H9 (cell line): ENCODE results near the gene GRK3. TPM values are rescaled to one million over a fixed set of nuclear protein-coding genes. Genes with fewer than 3 reads are reported as not detected.

Experiments used
- DNase-seq: peaks from one replicate; pipeline ENCODE4 v3.0.0-alpha.2; 2017
- H2AFZ ChIP-seq: one replicate; pipeline ENCODE4 v1.6.1; 2013; ENCODE audit warnings: mild to moderate bottlenecking, low read length, control low read depth, moderate library complexity
- H2AK5ac ChIP-seq: 2 replicates; pipeline ENCODE4 v1.6.1; 2013; ENCODE audit warnings: low read length, control low read depth, mixed read lengths; ENCODE audit not compliant: insufficient read length
- H2BK120ac ChIP-seq: one replicate; pipeline ENCODE4 v1.6.1; 2013; ENCODE audit warnings: low read depth, mild to moderate bottlenecking, low read length, control low read depth, inconsistent platforms; ENCODE audit not compliant: poor library complexity, severe bottlenecking
- H2BK12ac ChIP-seq: 2 replicates; pipeline ENCODE4 v1.6.1; 2013; ENCODE audit warnings: low read length, control low read depth, mixed read lengths, low read depth; ENCODE audit not compliant: insufficient read length
- H2BK15ac ChIP-seq: 2 replicates; pipeline ENCODE4 v1.6.1; 2013; ENCODE audit warnings: low read depth, low read length, control low read depth
- H2BK20ac ChIP-seq: one replicate; pipeline ENCODE4 v1.6.1; 2013; ENCODE audit warnings: low read depth, mild to moderate bottlenecking, low read length, control low read depth, inconsistent platforms; ENCODE audit not compliant: poor library complexity, severe bottlenecking
- H2BK5ac ChIP-seq: 2 replicates; pipeline ENCODE4 v1.6.1; 2013; ENCODE audit warnings: low read length, control low read depth, mixed read lengths; ENCODE audit not compliant: insufficient read length
- H3K14ac ChIP-seq: 2 replicates; pipeline ENCODE4 v1.6.1; 2013; ENCODE audit warnings: low read length, control low read depth; ENCODE audit not compliant: insufficient read depth
- H3K18ac ChIP-seq: 2 replicates; pipeline ENCODE4 v1.6.1; 2013; ENCODE audit warnings: low read depth, mild to moderate bottlenecking, mixed read lengths, low read length, control low read depth; ENCODE audit not compliant: insufficient read length
- H3K23ac ChIP-seq: 2 replicates; pipeline ENCODE4 v1.6.1; 2013; ENCODE audit warnings: low read length, control low read depth, mixed read lengths, low read depth; ENCODE audit not compliant: insufficient read length
- H3K23me2 ChIP-seq: 2 replicates; pipeline ENCODE4 v1.6.1; 2013; ENCODE audit warnings: low read depth, mild to moderate bottlenecking, mixed read lengths, low read length, control low read depth; ENCODE audit not compliant: insufficient read length, poor library complexity, severe bottlenecking
- H3K27ac ChIP-seq: 2 replicates; pipeline ENCODE4 v1.5.1; 2013; ENCODE audit warnings: low read length, control low read depth, mixed read lengths, low read depth; ENCODE audit not compliant: insufficient read length
- H3K27me3 ChIP-seq: 2 replicates; pipeline ENCODE4 v1.6.1; 2013; ENCODE audit warnings: low read length, control low read depth, inconsistent platforms; ENCODE audit not compliant: insufficient read depth
- H3K4ac ChIP-seq: 2 replicates; pipeline ENCODE4 v1.6.1; 2013; ENCODE audit warnings: low read depth, mild to moderate bottlenecking, control low read depth, inconsistent platforms, low read length, moderate library complexity
- H3K4me1 ChIP-seq: 2 replicates; pipeline ENCODE4 v1.6.1; 2013; ENCODE audit warnings: low read length, control low read depth, inconsistent platforms; ENCODE audit not compliant: insufficient read depth
- H3K4me2 ChIP-seq: 2 replicates; pipeline ENCODE4 v1.6.1; 2013; ENCODE audit warnings: low read length, control low read depth, mixed read lengths; ENCODE audit not compliant: insufficient read length, insufficient read depth
- H3K56ac ChIP-seq: 2 replicates; pipeline ENCODE4 v1.6.1; 2013; ENCODE audit warnings: low read depth, mild to moderate bottlenecking, mixed read lengths, low read length, control low read depth; ENCODE audit not compliant: insufficient read length
- H3K79me1 ChIP-seq: 2 replicates; pipeline ENCODE4 v1.6.1; 2013; ENCODE audit warnings: low read depth, mild to moderate bottlenecking, moderate library complexity, low read length, control low read depth, inconsistent platforms; ENCODE audit not compliant: insufficient read depth, poor library complexity, severe bottlenecking
- H3K79me2 ChIP-seq: 2 replicates; pipeline ENCODE4 v1.6.1; 2013; ENCODE audit warnings: low read length, control low read depth, inconsistent platforms; ENCODE audit not compliant: insufficient read depth
- H3K9ac ChIP-seq: 2 replicates; pipeline ENCODE4 v1.6.1; 2013; ENCODE audit warnings: low read length, control low read depth, mixed read lengths; ENCODE audit not compliant: insufficient read length; ENCODE audit errors: extremely low read depth
- H3K9me3 ChIP-seq: one replicate; pipeline ENCODE4 v1.6.1; 2013; ENCODE audit warnings: low read depth, low read length, inconsistent platforms; ENCODE audit not compliant: control insufficient read depth
- H3T11ph ChIP-seq: one replicate; pipeline ENCODE4 v1.6.1; 2013; ENCODE audit warnings: mild to moderate bottlenecking, low read length, control low read depth, inconsistent platforms
- H4K20me1 ChIP-seq: one replicate; pipeline ENCODE4 v1.6.1; 2013; ENCODE audit not compliant: control insufficient read depth, insufficient read length, insufficient read depth
- H4K5ac ChIP-seq: 2 replicates; pipeline ENCODE4 v1.6.1; 2013; ENCODE audit warnings: low read depth, mild to moderate bottlenecking, mixed read lengths, low read length, control low read depth; ENCODE audit not compliant: insufficient read length
- H4K8ac ChIP-seq: replicated peaks from 2 replicates; pipeline ENCODE4 v1.6.1; 2013; ENCODE audit warnings: low read length, control low read depth, mixed read lengths, low read depth; ENCODE audit not compliant: insufficient read length
- H4K91ac ChIP-seq: 2 replicates; pipeline ENCODE4 v1.6.1; 2013; ENCODE audit warnings: low read depth, mild to moderate bottlenecking, moderate library complexity, mixed read lengths, low read length, control low read depth; ENCODE audit not compliant: insufficient read length
- H3K27ac Mint-ChIP-seq, 3 experiments: 2 replicates in 2 of 3; 3 replicates in 1 of 3; pipeline ENCODE4 v1.8.0; 2020 to 2021; ENCODE audit warnings: mixed read lengths in 3 of 3, mild to moderate bottlenecking in 1 of 3, moderate library complexity in 1 of 3
- H3K27me3 Mint-ChIP-seq: 2 replicates; pipeline ENCODE4 v1.8.0; 2021; ENCODE audit warnings: low read depth, mild to moderate bottlenecking, moderate library complexity, mixed read lengths
- H3K36me3 Mint-ChIP-seq, 3 experiments: 2 replicates in 2 of 3; 3 replicates in 1 of 3; pipeline ENCODE4 v1.8.0; 2020 to 2021; ENCODE audit warnings: low read depth in 3 of 3, mixed read lengths in 3 of 3; ENCODE audit not compliant: insufficient read depth in 1 of 3
- H3K4me1 Mint-ChIP-seq, 2 experiments: 2 replicates each; pipeline ENCODE4 v1.8.0; 2020; ENCODE audit warnings: mixed read lengths in 2 of 2
- H3K4me3 Mint-ChIP-seq, 2 experiments: 2 replicates in 1 of 2; 3 replicates in 1 of 2; pipeline ENCODE4 v1.8.0; 2020 to 2021; ENCODE audit warnings: mild to moderate bottlenecking in 2 of 2, mixed read lengths in 2 of 2, moderate library complexity in 1 of 2
- H3K9me3 Mint-ChIP-seq, 2 experiments: 2 replicates in 1 of 2; 3 replicates in 1 of 2; pipeline ENCODE4 v1.8.0; 2020; ENCODE audit warnings: mild to moderate bottlenecking in 2 of 2, mixed read lengths in 2 of 2, moderate library complexity in 1 of 2
- CTCF ChIP-seq: fragments of 200-600 bp; sonication (generic); conservative IDR thresholded peaks from 3 replicates; pipeline ENCODE4 v1.8.0; 2021; ENCODE audit warnings: antibody characterized with exemption, mild to moderate bottlenecking
- WGBS: extraction: QIAGEN DNeasy Blood & Tissue Kit; methylation state at CpG from one replicate; pipeline ENCODE4 v1.1.7; 2013; ENCODE audit warnings: missing lambda C conversion rate, low lambda C conversion rate, mixed read lengths; ENCODE audit not compliant: insufficient read length; ENCODE audit errors: extremely low coverage; 5-methylcytosine and 5-hydroxymethylcytosine counted together
- total RNA-seq: library from RNA; stranded (reverse); gene quantifications from 2 replicates; pipeline ENCODE4 v1.2.1, GENCODE V29; 2021

GRK3 gene
- total RNA-seq, 1 experiment from 2014 or later = 23.9 TPM

DNA sequence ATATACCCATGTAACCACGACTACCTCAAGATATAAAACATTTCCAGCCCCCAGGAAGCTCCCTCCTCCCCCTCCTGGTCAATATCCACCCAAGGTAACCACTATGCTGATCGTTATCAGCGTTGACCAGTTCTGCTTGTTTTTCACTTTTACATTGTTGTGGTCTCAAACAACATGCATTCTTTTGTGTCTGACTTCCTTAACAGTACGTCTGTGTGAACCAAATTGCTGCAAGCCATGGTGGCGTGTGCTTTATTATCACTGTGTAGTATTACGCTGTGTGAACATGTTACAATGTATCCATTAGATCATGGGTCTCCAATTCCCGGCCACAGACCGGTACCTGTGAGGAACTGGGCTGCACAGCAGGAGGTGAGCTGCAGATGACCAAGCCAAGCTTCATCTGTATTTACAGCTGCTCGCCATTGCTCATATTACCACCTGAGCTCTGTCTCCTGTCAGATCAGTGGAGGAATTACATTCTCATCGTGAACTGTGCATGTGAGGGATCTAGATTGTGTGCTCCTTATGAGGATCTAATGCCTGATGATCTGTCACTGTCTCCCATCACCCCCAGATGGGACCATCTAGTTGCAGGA lies 15.5 kb upstream of the GRK3 start:
- Histone ChIP-seq H3K23ac (no peak overlapping the region), H3K27ac (no peak overlapping the region)

More for the DNA sequence above, 15.5 kb upstream of the GRK3 start:
- Histone ChIP-seq H3K56ac (no peak overlapping the region), H3K14ac (no peak overlapping the region), H3K4ac (no peak overlapping the region), H3K79me1 (no peaks in the 10 kb centered on the region), H2AK5ac (no peak overlapping the region), H2BK12ac (no peak overlapping the region), H2BK120ac (no peak overlapping the region), H3K18ac (no peak overlapping the region), H2AFZ (no peak overlapping the region), H4K8ac (no peak overlapping the region), H3K27me3 (no peaks in the 10 kb centered on the region), H3K4me2 (no peak overlapping the region), H3K79me2 (no peaks in the 10 kb centered on the region), H3K4me1 (no peaks in the 10 kb centered on the region), H4K20me1 (no peaks in the 10 kb centered on the region), H4K5ac (no peak overlapping the region), H3K9me3 (no peaks in the 10 kb centered on the region), H3K23me2 (no peaks in the 10 kb centered on the region), H3T11ph (no peak overlapping the region), H4K91ac (no peak overlapping the region), H2BK5ac (no peak overlapping the region), H3K9ac (no peak overlapping the region), H2BK20ac (no peak overlapping the region), H2BK15ac (no peak overlapping the region)
- DNase-seq = no peak
- no peaks in the 10 kb centered on the region for H3K9me3 Mint-ChIP-seq
- H3K36me3 Mint-ChIP-seq = no peaks in the 10 kb centered on the region
- no CpG with 5 or more reads among the region's 10 CpGs for WGBS
- H3K27me3 Mint-ChIP-seq = peaks cover 4% of the 10 kb centered on the region; the same call in 1 of the 2 replicates
- H3K27ac Mint-ChIP-seq = no peak overlapping the region
- H3K4me1 Mint-ChIP-seq = peaks cover 12 to 15% of the 10 kb centered on the region in 2 experiments
- TF ChIP-seq CTCF = no peak
- H3K4me3 Mint-ChIP-seq = no peak overlapping the region
